ENCODE data around the gene CALCOCO1. TPM values are rescaled to one million over a fixed set of nuclear protein-coding genes. Genes with fewer than 3 reads are reported as not detected.

CALCOCO1 gene
- total and polyA plus RNA-seq, 2 of the 8 experiments (the other 6 are each of a cell fraction or from before 2014, with no cell fraction given) = 20.3 to 39.3 TPM

DNA sequence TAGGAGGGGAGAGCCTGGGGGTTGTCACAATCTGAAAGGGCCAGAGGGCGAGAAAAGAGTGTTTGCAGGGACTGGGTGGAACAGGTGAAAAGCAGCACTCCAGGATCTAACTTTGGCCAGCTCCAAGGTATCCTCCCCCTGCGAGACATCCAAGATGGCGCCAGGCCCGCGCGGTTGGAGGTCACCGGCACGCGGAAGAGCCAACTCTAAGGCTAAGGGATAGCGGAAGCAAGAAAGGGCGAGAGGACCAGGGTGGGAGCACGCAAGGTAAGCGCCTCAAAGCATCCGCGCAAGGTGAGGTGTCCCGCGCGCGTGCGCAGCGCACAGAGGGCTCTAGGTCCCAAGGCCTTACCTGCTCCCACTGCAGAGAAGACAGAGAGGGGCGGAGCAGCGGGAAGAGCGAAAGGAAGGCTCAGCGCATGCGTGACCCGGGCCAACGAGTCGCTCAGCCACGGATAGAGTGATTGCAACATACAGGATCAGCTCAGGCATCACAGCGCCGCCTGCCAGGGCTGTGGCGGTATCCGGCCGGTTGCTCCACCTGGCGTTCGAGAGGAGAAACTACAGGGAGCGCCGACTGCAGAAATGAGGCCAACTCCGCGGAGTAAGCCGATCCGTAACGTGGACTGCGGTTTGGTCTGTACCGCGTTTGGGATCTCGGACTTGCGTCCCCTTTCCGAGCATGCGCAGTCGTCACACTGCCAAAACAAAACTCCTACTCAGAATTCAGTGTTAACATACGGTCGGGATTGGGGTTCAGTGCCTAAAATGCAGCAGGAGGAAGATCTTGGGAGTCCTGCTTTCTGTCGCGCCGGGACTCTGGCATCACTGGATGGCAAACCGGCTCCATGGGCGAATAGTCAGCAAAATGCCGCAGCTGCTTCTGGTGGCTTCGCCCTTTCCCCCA, 51.3 kb downstream of the CALCOCO1 start, which contains the start of gene ATP5MC2:
ATP5MC2 (minus strand) TSS at position 383 of the 907 bp plus-strand sequence. CDS start 3,469 bp downstream, outside the sequence.
- Histone ChIP-seq H3K23ac (ENCODE audit: insufficient read length) (peak within 1 kb of the TSS; percentile 3), H3K79me2 (ENCODE audit: control insufficient read depth in 1 of 2, insufficient read depth in 2 of 2, low read length in 2 of 2) (peaks cover 0 to 23% of the 10 kb centered on the region in 2 experiments; a peak in 2 of 4 replicates), H3K14ac (ENCODE audit: insufficient read length) (no peak within 1 kb of the TSS), H3K4me2 (ENCODE audit: insufficient read depth in 1 of 2, low read depth in 2 of 2, low read length in 2 of 2) (peak within 1 kb of the TSS; percentile 75 to 91), H3K4ac (replicated peaks; ENCODE audit: insufficient read length, low read depth, low read length) (peak within 1 kb of the TSS; percentile 91), H2BK120ac (replicated peaks; ENCODE audit: low read depth, low read length) (peak within 1 kb of the TSS; percentile 27), H4K5ac (ENCODE audit: insufficient read length, low read depth, low read length) (peak within 1 kb of the TSS; percentile 95), H3K9ac (replicated peaks in 1 of 4; ENCODE audit: extremely low read depth in 1 of 4, low read depth in 3 of 4, low read length in 3 of 4) (peak within 1 kb of the TSS; percentile 87 to 98 (median 94)), H3K4me3 (ENCODE audit: extremely low read depth in 1 of 4, insufficient read depth in 2 of 4, low read depth in 3 of 4, low read length in 4 of 4) (peak within 1 kb of the TSS; percentile 63 to 93 (median 87)), H4K8ac (ENCODE audit: extremely low read depth, insufficient read depth, low read length) (peak within 1 kb of the TSS; percentile 98), H3K79me1 (ENCODE audit: low read depth, low read length) (peaks cover 4% of the 10 kb centered on the region), H3K4me1 (replicated peaks in 1 of 4; ENCODE audit: control insufficient read depth in 3 of 4, insufficient read depth in 4 of 4, low read length in 3 of 4) (peaks cover 2 to 16% (median 7%) of the 10 kb centered on the region in 4 experiments; a peak in 6 of 7 replicates), H2AFZ (ENCODE audit: low read length) (peak within 1 kb of the TSS; percentile 79; the same call in 1 of the 2 replicates), H4K20me1 (replicated peaks in 1 of 2; ENCODE audit: control insufficient read depth in 1 of 2, insufficient read depth in 2 of 2, low read length in 2 of 2) (no peaks in the 10 kb centered on the region), H2BK5ac (ENCODE audit: low read depth, low read length) (peak within 1 kb of the TSS; percentile 96), H3K9me3 (ENCODE audit: insufficient read depth in 2 of 2, low read depth in 1 of 2, low read length in 1 of 2) (no peaks in the 10 kb centered on the region), H2AK5ac (ENCODE audit: low read depth, low read length) (peak within 1 kb of the TSS; percentile 43; the same call in 1 of the 2 replicates), H3K18ac (ENCODE audit: extremely low read depth, low read length) (peak within 1 kb of the TSS; percentile 84), H2BK12ac (ENCODE audit: low read depth, low read length) (peak within 1 kb of the TSS; percentile 41), H3K23me2 (ENCODE audit: low read depth, low read length) (peaks cover 9% of the 10 kb centered on the region), H2BK15ac (ENCODE audit: low read length) (no peak within 1 kb of the TSS), H3K27me3 (replicated peaks in 1 of 4; ENCODE audit: control insufficient read depth in 3 of 4, extremely low read depth in 1 of 4, insufficient read depth in 3 of 4, low read length in 3 of 4) (no peaks in the 10 kb centered on the region), H3K56ac (replicated peaks; ENCODE audit: insufficient read length, low read depth, low read length) (peak within 1 kb of the TSS; percentile 92), H3K36me3 (ENCODE audit: control insufficient read depth in 2 of 4, insufficient read depth in 4 of 4, low read length in 3 of 4) (peaks cover 6 to 28% (median 16%) of the 10 kb centered on the region in 4 experiments; a peak in 5 of 8 replicates), H4K91ac (replicated peaks; ENCODE audit: insufficient read length, low read length) (peak within 1 kb of the TSS; percentile 95), H2BK20ac (ENCODE audit: low read length) (0 out of 2 replicates have a peak within 1 kb of the TSS, but pooled peaks have one; percentile 82), H3K27ac (ENCODE audit: low read depth, low read length) (peak within 1 kb of the TSS; percentile 98)
- peak; percentile 63 for FAIRE-seq
- DNase-seq (ENCODE audit: low read depth in 1 of 2, low spot score in 2 of 2) = peak; percentile 96 to 99
- WGBS, 2 experiments (ENCODE audit: extremely low coverage in 1 of 2, insufficient coverage in 1 of 2, insufficient read length in 1 of 2, insufficient replicate concordance in 2 of 2, low coverage in 1 of 2, low lambda C conversion rate in 2 of 2, missing lambda C conversion rate in 1 of 2) = 2% methylated on average over 61 of the region's 61 CpGs; no CpG with 5 or more reads in 1 of the 2 experiments
- ChIA-PET CTCF (ENCODE audit: partially characterized antibody) (interaction anchor here (0.6 to 1.9 kb wide), 30 partner anchors 8 to 355 kb away, joined by 3 to 10 read pairs (median 4); partner anchors contain the start of genes AAAS and TARBP2), POLR2A (ENCODE audit: partially characterized antibody) (interaction anchor here (0.6 to 13.5 kb wide), 49 partner anchors 14 to 634 kb away, joined by 3 to 246 read pairs (median 4); partner anchors contain the start of genes ATF7, CBX5, CISTR and HNRNPA1)
- TF ChIP-seq JUND (IDR thresholded peaks at IDR 0.05; ENCODE audit: low read length) (peak; percentile 70), CEBPB (IDR thresholded peaks at IDR 0.05; ENCODE audit: low read depth, low read length) (peak; percentile 100), KDM1A (IDR thresholded peaks at IDR 0.05; ENCODE audit: borderline replicate concordance, low read length) (no peak; the same call in 1 of the 2 replicates), TEAD4 (IDR thresholded peaks at IDR 0.05; ENCODE audit: low read depth, low read length) (peak; percentile 71), TBP (IDR thresholded peaks at IDR 0.05; ENCODE audit: low read depth, low read length) (peak; percentile 79), CREB1 (IDR thresholded peaks at IDR 0.05) (peak; percentile 66; the same call in 1 of the 2 replicates), GTF2F1 (IDR thresholded peaks at IDR 0.05; ENCODE audit: borderline replicate concordance, low read depth, low read length) (no peak; the same call in 1 of the 2 replicates), BCL11A (IDR thresholded peaks at IDR 0.05; ENCODE audit: low read depth in 2 of 2, low read length in 2 of 2) (no peak), SAP30 (IDR thresholded peaks at IDR 0.05; ENCODE audit: insufficient read depth, insufficient replicate concordance, low read length) (peak; percentile 56), KDM5A (IDR thresholded peaks at IDR 0.05; ENCODE audit: low read length) (no peak; the same call in 1 of the 2 replicates), MAFK (IDR thresholded peaks at IDR 0.05; ENCODE audit: low read depth, low read length) (0 out of 2 replicates have a peak, but pooled peaks have one; percentile 30)
